ENCODE data around the gene IFT88.
"Not testable (repeated sequence)": the region's sequence is repeated elsewhere in the genome, so short reads cannot be mapped to it uniquely, and the experiment has no call there.

IFT88 gene

GRCh38 chr13:20680416-20681080 lies 113.6 kb downstream of the IFT88 start:
- DNase-seq (ENCODE audit: low read depth, low spot score), result no peak
- CTCF ChIA-PET, result interaction anchor here (0.8 to 1.4 kb wide), 3 partner anchors 9 to 148 kb away, joined by 3 to 6 read pairs (median 3); no protein-coding TSS in a partner anchor
- no peak overlapping the region for H3K4me3 ChIP-seq (ENCODE audit: low read depth, low read length)
- TF ChIP-seq, protein P1, sequence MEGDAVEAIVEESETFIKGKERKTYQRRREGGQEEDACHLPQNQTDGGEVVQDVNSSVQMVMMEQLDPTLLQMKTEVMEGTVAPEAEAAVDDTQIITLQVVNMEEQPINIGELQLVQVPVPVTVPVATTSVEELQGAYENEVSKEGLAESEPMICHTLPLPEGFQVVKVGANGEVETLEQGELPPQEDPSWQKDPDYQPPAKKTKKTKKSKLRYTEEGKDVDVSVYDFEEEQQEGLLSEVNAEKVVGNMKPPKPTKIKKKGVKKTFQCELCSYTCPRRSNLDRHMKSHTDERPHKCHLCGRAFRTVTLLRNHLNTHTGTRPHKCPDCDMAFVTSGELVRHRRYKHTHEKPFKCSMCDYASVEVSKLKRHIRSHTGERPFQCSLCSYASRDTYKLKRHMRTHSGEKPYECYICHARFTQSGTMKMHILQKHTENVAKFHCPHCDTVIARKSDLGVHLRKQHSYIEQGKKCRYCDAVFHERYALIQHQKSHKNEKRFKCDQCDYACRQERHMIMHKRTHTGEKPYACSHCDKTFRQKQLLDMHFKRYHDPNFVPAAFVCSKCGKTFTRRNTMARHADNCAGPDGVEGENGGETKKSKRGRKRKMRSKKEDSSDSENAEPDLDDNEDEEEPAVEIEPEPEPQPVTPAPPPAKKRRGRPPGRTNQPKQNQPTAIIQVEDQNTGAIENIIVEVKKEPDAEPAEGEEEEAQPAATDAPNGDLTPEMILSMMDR (IDR thresholded peaks at IDR 0.05; ENCODE audit: insufficient read depth, low read length, missing control alignments), result no peak
- POLR2A ChIA-PET, result no interaction called here

DNA sequence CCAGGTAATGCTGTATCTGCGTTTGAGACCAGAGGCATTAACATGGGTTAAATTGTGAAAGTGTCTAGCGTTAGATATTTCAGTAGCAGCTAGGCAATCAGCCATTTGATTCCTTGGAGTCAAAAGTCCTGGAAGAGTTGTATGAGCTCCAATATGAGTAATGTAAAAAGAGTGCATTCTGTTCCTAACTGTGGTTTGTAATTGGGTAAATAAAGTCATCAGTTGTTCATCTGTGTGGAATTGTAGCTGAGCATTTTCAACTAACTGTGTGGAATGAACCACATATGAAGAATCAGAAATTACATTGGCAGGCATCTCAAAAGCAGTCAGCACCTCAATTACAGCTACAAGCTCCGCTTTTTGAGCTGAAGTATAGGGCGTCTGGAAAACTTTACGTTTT lies 114.5 kb downstream of the IFT88 start:
- CTCF ChIA-PET, result interaction anchor here (0.8 to 1.3 kb wide), 2 partner anchors 10 to 187 kb away, joined by 3 read pairs; no protein-coding TSS in a partner anchor
- DNase-seq (ENCODE audit: low read depth, low spot score), result peak; percentile 74
- POLR2A ChIA-PET, result interaction anchor here (0.6 kb wide), 1 partner anchor 18 kb away, joined by 3 read pairs; no protein-coding TSS in a partner anchor
- not testable (repeated sequence) for H3K4me3 ChIP-seq (ENCODE audit: low read depth, low read length)

DNA sequence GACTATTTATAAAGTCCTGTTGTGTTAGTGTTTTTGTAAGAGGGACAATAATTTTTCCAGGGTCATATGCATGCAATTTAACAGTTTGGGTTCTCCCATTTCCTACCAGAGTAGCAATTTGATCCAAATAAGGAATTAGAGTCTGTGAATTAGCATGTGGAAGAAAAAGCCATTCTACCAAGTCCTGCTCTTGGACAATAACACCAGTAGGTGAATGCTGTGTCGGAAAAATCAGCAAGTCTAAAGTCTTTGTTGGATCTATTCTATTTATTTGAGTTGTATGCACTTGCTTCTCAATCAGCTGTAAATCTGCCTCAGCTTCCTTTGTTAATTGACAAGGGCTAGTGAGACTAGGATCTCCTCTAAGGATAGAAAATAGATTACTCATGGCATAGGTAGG lies 115.1 kb downstream of the IFT88 start:
- no peak for DNase-seq (ENCODE audit: low read depth, low spot score)
- POLR2A ChIA-PET, result interaction anchor here (0.6 kb wide), 1 partner anchor 18 kb away, joined by 3 read pairs; no protein-coding TSS in a partner anchor
- no peak overlapping the region for H3K4me3 ChIP-seq (ENCODE audit: low read depth, low read length)
- CTCF ChIA-PET, result interaction anchor here (0.8 kb wide), 1 partner anchor 187 kb away, joined by 3 read pairs; no protein-coding TSS in a partner anchor
- TF ChIP-seq, protein P1 (IDR thresholded peaks at IDR 0.05; ENCODE audit: insufficient read depth, low read length, missing control alignments), result no peak

DNA sequence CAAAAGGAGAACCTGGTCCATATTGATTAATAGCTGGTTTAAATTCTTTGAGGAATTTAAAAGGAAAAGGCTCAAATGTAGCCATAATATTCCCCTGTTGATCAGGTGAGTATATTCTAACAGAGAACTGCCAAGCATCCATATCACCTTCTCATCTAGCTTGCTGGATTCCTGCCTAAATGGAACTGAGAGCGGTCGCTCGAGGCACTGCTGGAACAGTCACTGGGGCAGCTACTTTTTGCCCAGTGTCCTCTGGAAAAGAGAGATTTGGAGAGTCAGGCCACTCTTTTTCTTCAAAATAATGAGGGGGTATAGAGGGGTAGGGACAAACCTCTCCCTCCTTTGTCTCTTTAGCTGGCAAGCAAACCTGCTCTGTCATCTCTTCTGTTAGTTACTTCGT lies 117.1 kb downstream of the IFT88 start:
- TF ChIP-seq, protein P1 (IDR thresholded peaks at IDR 0.05; ENCODE audit: insufficient read depth, low read length, missing control alignments), result no peak

DNA sequence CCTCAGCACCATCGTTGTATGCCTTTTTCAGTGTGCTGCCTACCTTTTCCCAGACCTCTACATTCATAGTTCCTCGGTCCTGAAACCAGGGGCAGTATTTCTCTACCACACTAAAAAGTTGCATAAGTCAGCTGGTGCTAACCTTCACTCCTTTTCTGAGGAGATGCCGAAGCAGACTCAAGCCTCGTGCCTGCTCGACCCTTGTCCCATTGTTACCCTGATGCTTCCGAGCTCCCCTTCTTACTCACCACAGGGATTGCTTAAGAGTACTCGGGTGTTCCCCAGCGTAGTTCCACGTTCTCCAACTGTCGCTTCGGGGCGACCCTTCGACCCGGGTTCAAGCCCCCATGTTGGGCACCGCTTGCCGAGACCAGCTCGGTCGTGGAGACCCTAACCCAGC lies 117.6 kb downstream of the IFT88 start:
- CTCF ChIA-PET, result interaction anchor here (0.7 to 1.5 kb wide), 2 partner anchors 19 to 27 kb away, joined by 3 to 4 read pairs; partner anchors contain the start of gene IL17D
- TF ChIP-seq, protein P1 (IDR thresholded peaks at IDR 0.05; ENCODE audit: insufficient read depth, low read length, missing control alignments), result no peak

More for the DNA sequence above, 117.1 kb downstream of the IFT88 start:
- ChIA-PET POLR2A (no interaction called here), CTCF (interaction anchor here (0.7 to 1.5 kb wide), 2 partner anchors 20 to 28 kb away, joined by 3 to 4 read pairs; partner anchors contain the start of gene IL17D)
- no peak for DNase-seq (ENCODE audit: low read depth, low spot score)
- no peak overlapping the region for H3K4me3 ChIP-seq (ENCODE audit: low read depth, low read length)

DNA sequence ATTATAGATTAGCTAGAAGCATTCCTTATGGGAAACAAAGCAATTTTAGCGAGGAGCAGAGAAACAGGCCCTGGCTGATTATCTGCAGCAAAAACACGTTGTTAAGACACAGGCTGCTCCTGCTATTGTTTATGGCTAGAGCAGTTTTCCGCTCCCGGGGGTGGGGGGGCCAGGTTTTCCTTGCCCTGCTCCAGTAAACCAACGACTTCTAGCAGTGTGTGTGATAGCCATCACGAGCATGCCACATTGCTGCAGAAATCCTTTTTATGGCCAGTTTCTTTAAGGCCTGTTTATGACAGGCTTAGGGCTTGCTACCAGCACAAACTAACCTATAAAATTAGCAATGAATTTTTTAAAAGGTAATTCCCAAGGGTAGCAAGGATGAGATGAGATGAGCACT lies 118.1 kb downstream of the IFT88 start:
- DNase-seq (ENCODE audit: low read depth, low spot score), result no peak
- ChIA-PET POLR2A (no interaction called here), CTCF (interaction anchor here (0.7 to 1.5 kb wide), 2 partner anchors 19 to 27 kb away, joined by 3 to 4 read pairs; partner anchors contain the start of gene IL17D)
- no peak overlapping the region for H3K4me3 ChIP-seq (ENCODE audit: low read depth, low read length)
- TF ChIP-seq, protein P1 (IDR thresholded peaks at IDR 0.05; ENCODE audit: insufficient read depth, low read length, missing control alignments), result no peak

More for the DNA sequence above, 117.6 kb downstream of the IFT88 start:
- no peak overlapping the region for H3K4me3 ChIP-seq (ENCODE audit: low read depth, low read length)
- DNase-seq (ENCODE audit: low read depth, low spot score), result no peak
- POLR2A ChIA-PET, result no interaction called here
